AG08396 (cell line): ENCODE results near the gene RAD51B.

Experiments
- DNase-seq: peaks from one replicate; pipeline ENCODE4 v3.0.0; 2012; ENCODE audit warnings: low spot score, mixed read lengths

The RAD51B gene

GRCh38 chr14:68634332-68634731 is 814.8 kb downstream of the RAD51B start:
- DNase-seq, result no peak

GRCh38 chr14:68634874-68635595 is 815.5 kb downstream of the RAD51B start:
- DNase-seq, result no peak

- no peak for DNase-seq
Observed at GRCh38 chr14:68636597-68636996, 817.0 kb downstream of the RAD51B start.

GRCh38 chr14:68637106-68638021 is 817.8 kb downstream of the RAD51B start:
- no peak for DNase-seq

- DNase-seq, result no peak
Observed at GRCh38 chr14:68638141-68638999, 818.8 kb downstream of the RAD51B start.

GRCh38 chr14:68639000-68639757 is 819.6 kb downstream of the RAD51B start:
- no peak for DNase-seq

GRCh38 chr14:68639758-68640574 is 820.4 kb downstream of the RAD51B start:
- no peak for DNase-seq

- DNase-seq, result no peak
Observed at GRCh38 chr14:68643673-68644072, 824.1 kb downstream of the RAD51B start.

GRCh38 chr14:68644101-68644500 is 824.5 kb downstream of the RAD51B start:
- no peak for DNase-seq

- DNase-seq, result no peak
Observed at GRCh38 chr14:68645371-68645770, 825.8 kb downstream of the RAD51B start.

- DNase-seq, result no peak
Observed at GRCh38 chr14:68649476-68650189, 830.1 kb downstream of the RAD51B start.

GRCh38 chr14:68650404-68650994 is 830.9 kb downstream of the RAD51B start:
- DNase-seq, result no peak

GRCh38 chr14:68651075-68651474 is 831.5 kb downstream of the RAD51B start:
- no peak for DNase-seq

- DNase-seq, result peak; percentile 51
Observed at GRCh38 chr14:68651652-68652432, 832.3 kb downstream of the RAD51B start.

GRCh38 chr14:68652433-68652690 is 832.8 kb downstream of the RAD51B start:
- no peak for DNase-seq

GRCh38 chr14:68653108-68653507 is 833.5 kb downstream of the RAD51B start:
- DNase-seq, result no peak

GRCh38 chr14:68653804-68654203 is 834.2 kb downstream of the RAD51B start:
- no peak for DNase-seq

- DNase-seq, result no peak
Observed at GRCh38 chr14:68654471-68654941, 834.9 kb downstream of the RAD51B start.
